SK-N-SH treated with all-trans-retinoic acid at 6 μM for 48 hours (cell line): ENCODE data around the gene DPF3.
A peak's percentile ranks its signal among the peaks of the same experiment; 100 is the strongest.

Source experiments
- ATAC-seq: fragments of 200-7000 bp; cut with Tn5 transposase; 3 replicates; pipeline ENCODE4 v1.9.1; 2020; ENCODE audit warnings: mild to moderate bottlenecking, moderate library complexity
- ARNTL ChIP-seq: fragments of 450-650 bp; formaldehyde crosslinking; IDR thresholded peaks from 2 replicates; pipeline ENCODE4 v1.5.0; 2020; ENCODE audit warnings: low read depth, mild to moderate bottlenecking, moderate library complexity, borderline replicate concordance
- BACH2 ChIP-seq: fragments of 250-450 bp; sonication (Bioruptor Pico); IDR thresholded peaks from 2 replicates; pipeline ENCODE4 v1.9.0; 2021; ENCODE audit warnings: mild to moderate bottlenecking, borderline replicate concordance
- CREB5 ChIP-seq: fragments of 250-450 bp; sonication (Bioruptor Pico); IDR thresholded peaks from 2 replicates; pipeline ENCODE4 v1.5.1; 2020; ENCODE audit warnings: low read depth, mild to moderate bottlenecking, moderate library complexity
- CSDC2 ChIP-seq: fragments of 250-450 bp; sonication (Bioruptor Pico); IDR thresholded peaks from 2 replicates; pipeline ENCODE4 v1.5.0; 2020; ENCODE audit warnings: mild to moderate bottlenecking, moderate library complexity
- ESRRG ChIP-seq: fragments of 250-450 bp; sonication (Bioruptor Pico); IDR thresholded peaks from 2 replicates; pipeline ENCODE4 v1.6.1; 2021; ENCODE audit warnings: mild to moderate bottlenecking
- GLIS3 ChIP-seq: fragments of 250-450 bp; sonication (Bioruptor Pico); IDR thresholded peaks from 2 replicates; pipeline ENCODE4 v1.5.0; 2020; ENCODE audit warnings: mild to moderate bottlenecking, moderate library complexity
- ISL1 ChIP-seq: fragments of 250-450 bp; sonication (Bioruptor Pico); IDR thresholded peaks from 2 replicates; pipeline ENCODE4 v2.1.2; 2022; ENCODE audit warnings: mild to moderate bottlenecking, moderate library complexity
- OSR1 ChIP-seq: fragments of 250-450 bp; sonication (Bioruptor Pico); IDR thresholded peaks from 2 replicates; pipeline ENCODE4 v1.8.0; 2022; ENCODE audit warnings: moderate library complexity, mild to moderate bottlenecking, inconsistent platforms
- POU6F1 ChIP-seq: fragments of 250-450 bp; sonication (Bioruptor Pico); IDR thresholded peaks from 2 replicates; pipeline ENCODE4 v1.8.0; 2021; ENCODE audit warnings: low read depth, mild to moderate bottlenecking, moderate library complexity, borderline replicate concordance
- PPARA ChIP-seq: fragments of 250-450 bp; sonication (Bioruptor Pico); IDR thresholded peaks from 2 replicates; pipeline ENCODE4 v1.5.0; 2020; ENCODE audit warnings: mild to moderate bottlenecking, borderline replicate concordance
- RARB ChIP-seq: fragments of 250-450 bp; sonication (Bioruptor Pico); IDR thresholded peaks from 2 replicates; pipeline ENCODE4 v1.8.0; 2021; ENCODE audit warnings: mild to moderate bottlenecking, moderate library complexity
- TOX ChIP-seq: fragments of 250-450 bp; sonication (Bioruptor Pico); IDR thresholded peaks from 2 replicates; pipeline ENCODE4 v1.8.0; 2021; ENCODE audit warnings: mild to moderate bottlenecking, moderate library complexity, borderline replicate concordance
- ZC3H10 ChIP-seq: fragments of 250-450 bp; sonication (Bioruptor Pico); IDR thresholded peaks from 2 replicates; pipeline ENCODE4 v1.5.1; 2021; ENCODE audit warnings: mild to moderate bottlenecking, moderate library complexity
- ZFP3 ChIP-seq: fragments of 250-450 bp; sonication (Bioruptor Pico); IDR thresholded peaks from 2 replicates; pipeline ENCODE4 v1.5.0; 2020; ENCODE audit warnings: mild to moderate bottlenecking, moderate library complexity
- ZFP30 ChIP-seq: fragments of 450-650 bp; formaldehyde crosslinking; IDR thresholded peaks from 2 replicates; pipeline ENCODE4 v1.5.0; 2022; ENCODE audit warnings: mild to moderate bottlenecking, moderate library complexity
- ZNF565 ChIP-seq: fragments of 450-650 bp; formaldehyde crosslinking; conservative IDR thresholded peaks from 2 replicates; pipeline ENCODE4 v1.5.0; 2020; ENCODE audit warnings: low read depth, mild to moderate bottlenecking, moderate library complexity
- ZNF70 ChIP-seq: fragments of 450-650 bp; formaldehyde crosslinking; IDR thresholded peaks from 2 replicates; pipeline ENCODE4 v1.5.0; 2020; ENCODE audit warnings: mild to moderate bottlenecking, moderate library complexity
- ZNF8 ChIP-seq: fragments of 450-650 bp; formaldehyde crosslinking; IDR thresholded peaks from 2 replicates; pipeline ENCODE4 v1.5.0; 2020; ENCODE audit warnings: mild to moderate bottlenecking, moderate library complexity
- TF ChIP-seq, protein P1 (sequence below): fragments of 250-450 bp; sonication (Bioruptor Pico); IDR thresholded peaks from 2 replicates; pipeline ENCODE4 v1.5.0; 2020; ENCODE audit warnings: mild to moderate bottlenecking, moderate library complexity
- TF ChIP-seq, protein P2 (sequence below): fragments of 250-450 bp; sonication (Bioruptor Pico); IDR thresholded peaks from 2 replicates; pipeline ENCODE4 v1.8.0; 2020; ENCODE audit warnings: mild to moderate bottlenecking, moderate library complexity, borderline replicate concordance
- TF ChIP-seq, protein P3 (sequence below): fragments of 250-450 bp; sonication (Bioruptor Pico); IDR thresholded peaks from 2 replicates; pipeline ENCODE4 v1.5.1; 2021; ENCODE audit warnings: mild to moderate bottlenecking, moderate library complexity

DPF3 gene

GRCh38 chr14:72898448-72898847 lies 4.5 kb upstream of the DPF3 start:
- TF ChIP-seq CSDC2 (CRISPR knock-in tag), result no peak
- no peak for TF ChIP-seq POU6F1
- no peak for TF ChIP-seq ARNTL (CRISPR knock-in tag)
- no peak for TF ChIP-seq OSR1
- no peak for TF ChIP-seq ZC3H10
- no peak for TF ChIP-seq ZFP30 (CRISPR knock-in tag)
- TF ChIP-seq, all 23 proteins: peak for 0

DNA sequence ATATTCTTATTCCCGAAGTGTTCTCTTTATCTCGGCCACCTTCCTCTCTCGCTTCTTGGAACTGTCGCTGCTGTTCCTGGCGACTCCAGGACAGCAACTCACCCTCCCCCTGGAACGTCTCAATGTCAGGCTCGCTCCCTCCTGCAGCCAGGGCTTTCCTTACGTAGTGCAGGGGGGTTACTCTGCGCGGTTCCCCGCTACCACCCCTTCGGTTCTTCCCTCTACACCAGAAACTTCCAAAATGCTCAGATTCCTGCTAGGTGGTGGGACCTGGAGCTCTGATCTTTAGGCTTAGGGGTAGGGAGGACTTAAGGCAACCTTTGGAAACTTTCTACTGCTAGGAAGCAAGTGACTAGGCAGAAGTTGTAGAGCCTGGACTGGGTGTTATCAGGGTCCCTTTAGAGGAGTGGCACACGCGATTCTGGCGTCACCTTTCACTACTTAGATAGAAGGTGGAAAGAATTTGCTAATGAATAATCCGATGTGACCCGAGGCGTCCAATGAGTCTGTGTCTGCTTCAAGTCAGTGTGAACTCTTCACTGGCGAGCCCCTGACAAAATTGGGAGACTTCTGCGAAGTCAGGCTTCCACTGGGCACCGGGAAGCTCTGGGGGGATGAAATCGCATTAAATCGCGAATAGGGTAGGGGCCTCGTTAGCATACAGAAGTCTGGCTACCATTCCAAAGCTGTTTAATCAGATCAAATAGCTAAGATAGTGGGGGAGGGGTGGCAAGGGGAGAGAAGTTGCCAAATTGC lies 900 bp upstream of the DPF3 start:
- peak; percentile 22 for ATAC-seq
- TF ChIP-seq ZFP3 (CRISPR knock-in tag) (no peak), BACH2 (CRISPR knock-in tag) (no peak)

More at GRCh38 chr14:72898448-72898847, 4.5 kb upstream of the DPF3 start:
- no peak for ATAC-seq

DNA sequence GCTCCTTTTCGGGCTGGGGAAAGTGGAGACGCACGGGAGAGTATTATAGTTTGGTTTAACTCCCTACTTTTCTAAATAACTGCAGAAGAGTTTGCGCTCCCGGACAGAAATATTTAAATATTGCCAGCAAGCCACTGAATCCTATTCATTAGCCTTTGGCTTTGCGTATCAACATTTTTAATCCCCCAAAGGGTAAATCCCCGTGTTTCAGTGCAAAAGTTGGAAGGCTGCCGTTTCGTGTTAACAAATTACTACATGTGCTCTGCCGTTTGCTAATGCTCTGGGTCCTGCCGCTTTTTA lies 372 bp upstream of the DPF3 start:
- ATAC-seq, result no peak
- no peak for TF ChIP-seq CSDC2 (CRISPR knock-in tag)
- no peak for TF ChIP-seq ZNF8
- TF ChIP-seq PPARA (CRISPR knock-in tag), result no peak
- TF ChIP-seq TOX, result no peak
- TF ChIP-seq ESRRG (CRISPR knock-in tag), result no peak
- TF ChIP-seq ZNF70 (CRISPR knock-in tag), result no peak

GRCh38 chr14:72892879-72893635 lies 844 bp downstream of the DPF3 start:
- TF ChIP-seq, protein P1, sequence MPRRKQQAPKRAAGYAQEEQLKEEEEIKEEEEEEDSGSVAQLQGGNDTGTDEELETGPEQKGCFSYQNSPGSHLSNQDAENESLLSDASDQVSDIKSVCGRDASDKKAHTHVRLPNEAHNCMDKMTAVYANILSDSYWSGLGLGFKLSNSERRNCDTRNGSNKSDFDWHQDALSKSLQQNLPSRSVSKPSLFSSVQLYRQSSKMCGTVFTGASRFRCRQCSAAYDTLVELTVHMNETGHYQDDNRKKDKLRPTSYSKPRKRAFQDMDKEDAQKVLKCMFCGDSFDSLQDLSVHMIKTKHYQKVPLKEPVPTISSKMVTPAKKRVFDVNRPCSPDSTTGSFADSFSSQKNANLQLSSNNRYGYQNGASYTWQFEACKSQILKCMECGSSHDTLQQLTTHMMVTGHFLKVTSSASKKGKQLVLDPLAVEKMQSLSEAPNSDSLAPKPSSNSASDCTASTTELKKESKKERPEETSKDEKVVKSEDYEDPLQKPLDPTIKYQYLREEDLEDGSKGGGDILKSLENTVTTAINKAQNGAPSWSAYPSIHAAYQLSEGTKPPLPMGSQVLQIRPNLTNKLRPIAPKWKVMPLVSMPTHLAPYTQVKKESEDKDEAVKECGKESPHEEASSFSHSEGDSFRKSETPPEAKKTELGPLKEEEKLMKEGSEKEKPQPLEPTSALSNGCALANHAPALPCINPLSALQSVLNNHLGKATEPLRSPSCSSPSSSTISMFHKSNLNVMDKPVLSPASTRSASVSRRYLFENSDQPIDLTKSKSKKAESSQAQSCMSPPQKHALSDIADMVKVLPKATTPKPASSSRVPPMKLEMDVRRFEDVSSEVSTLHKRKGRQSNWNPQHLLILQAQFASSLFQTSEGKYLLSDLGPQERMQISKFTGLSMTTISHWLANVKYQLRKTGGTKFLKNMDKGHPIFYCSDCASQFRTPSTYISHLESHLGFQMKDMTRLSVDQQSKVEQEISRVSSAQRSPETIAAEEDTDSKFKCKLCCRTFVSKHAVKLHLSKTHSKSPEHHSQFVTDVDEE, result no peak
- TF ChIP-seq ZC3H10 (no peak), TOX (no peak), GLIS3 (CRISPR knock-in tag) (no peak), ESRRG (CRISPR knock-in tag) (no peak), ZNF8 (no peak), ISL1 (CRISPR knock-in tag) (no peak), RARB (CRISPR knock-in tag) (no peak), CREB5 (CRISPR knock-in tag) (no peak), BACH2 (CRISPR knock-in tag) (no peak), ZFP30 (CRISPR knock-in tag) (no peak), PPARA (CRISPR knock-in tag) (no peak), ZFP3 (CRISPR knock-in tag) (no peak), CSDC2 (CRISPR knock-in tag) (no peak), ZNF565 (CRISPR knock-in tag) (no peak), ZNF70 (CRISPR knock-in tag) (no peak)
- TF ChIP-seq, protein P2, sequence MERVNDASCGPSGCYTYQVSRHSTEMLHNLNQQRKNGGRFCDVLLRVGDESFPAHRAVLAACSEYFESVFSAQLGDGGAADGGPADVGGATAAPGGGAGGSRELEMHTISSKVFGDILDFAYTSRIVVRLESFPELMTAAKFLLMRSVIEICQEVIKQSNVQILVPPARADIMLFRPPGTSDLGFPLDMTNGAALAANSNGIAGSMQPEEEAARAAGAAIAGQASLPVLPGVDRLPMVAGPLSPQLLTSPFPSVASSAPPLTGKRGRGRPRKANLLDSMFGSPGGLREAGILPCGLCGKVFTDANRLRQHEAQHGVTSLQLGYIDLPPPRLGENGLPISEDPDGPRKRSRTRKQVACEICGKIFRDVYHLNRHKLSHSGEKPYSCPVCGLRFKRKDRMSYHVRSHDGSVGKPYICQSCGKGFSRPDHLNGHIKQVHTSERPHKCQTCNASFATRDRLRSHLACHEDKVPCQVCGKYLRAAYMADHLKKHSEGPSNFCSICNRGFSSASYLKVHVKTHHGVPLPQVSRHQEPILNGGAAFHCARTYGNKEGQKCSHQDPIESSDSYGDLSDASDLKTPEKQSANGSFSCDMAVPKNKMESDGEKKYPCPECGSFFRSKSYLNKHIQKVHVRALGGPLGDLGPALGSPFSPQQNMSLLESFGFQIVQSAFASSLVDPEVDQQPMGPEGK (CRISPR knock-in tag), result no peak
- TF ChIP-seq, protein P3, sequence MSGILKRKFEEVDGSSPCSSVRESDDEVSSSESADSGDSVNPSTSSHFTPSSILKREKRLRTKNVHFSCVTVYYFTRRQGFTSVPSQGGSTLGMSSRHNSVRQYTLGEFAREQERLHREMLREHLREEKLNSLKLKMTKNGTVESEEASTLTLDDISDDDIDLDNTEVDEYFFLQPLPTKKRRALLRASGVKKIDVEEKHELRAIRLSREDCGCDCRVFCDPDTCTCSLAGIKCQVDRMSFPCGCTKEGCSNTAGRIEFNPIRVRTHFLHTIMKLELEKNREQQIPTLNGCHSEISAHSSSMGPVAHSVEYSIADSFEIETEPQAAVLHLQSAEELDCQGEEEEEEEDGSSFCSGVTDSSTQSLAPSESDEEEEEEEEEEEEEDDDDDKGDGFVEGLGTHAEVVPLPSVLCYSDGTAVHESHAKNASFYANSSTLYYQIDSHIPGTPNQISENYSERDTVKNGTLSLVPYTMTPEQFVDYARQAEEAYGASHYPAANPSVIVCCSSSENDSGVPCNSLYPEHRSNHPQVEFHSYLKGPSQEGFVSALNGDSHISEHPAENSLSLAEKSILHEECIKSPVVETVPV (CRISPR knock-in tag), result no peak
- TF ChIP-seq, all 23 proteins: peak for 0
- peak; percentile 31 for ATAC-seq
